Suprapubic skin (tissue), 4 donors: Measurements from ENCODE around the gene TBC1D8. TPM values are rescaled to one million over a fixed set of nuclear protein-coding genes. Genes with fewer than 3 reads are reported as not detected.
"Not testable (repeated sequence)": the region's sequence is repeated elsewhere in the genome, so short reads cannot be mapped to it uniquely, and the experiment has no call there.

Source experiments
- DNase-seq, 2 donors: peaks; one replicate each; pipeline ENCODE4 v3.0.0-alpha.2; 2019; ENCODE audit warnings: low spot score in 2 of 2
- H3K27ac ChIP-seq: fragments of 200-600 bp; sonication (generic); one replicate; pipeline ENCODE4 v1.5.1; 2019
- H3K27me3 ChIP-seq: fragments of 200-600 bp; sonication (generic); one replicate; pipeline ENCODE4 v1.5.1; 2019
- H3K36me3 ChIP-seq: fragments of 200-600 bp; sonication (generic); one replicate; pipeline ENCODE4 v1.5.1; 2019
- H3K4me1 ChIP-seq: fragments of 200-600 bp; sonication (generic); one replicate; pipeline ENCODE4 v1.5.1; 2019
- H3K4me3 ChIP-seq: fragments of 200-600 bp; sonication (generic); one replicate; pipeline ENCODE4 v1.5.1; 2019; ENCODE audit warnings: mild to moderate bottlenecking
- H3K9me3 ChIP-seq: fragments of 200-600 bp; sonication (generic); one replicate; pipeline ENCODE4 v1.5.1; 2019
- CTCF ChIP-seq, 2 donors: fragments of 200-600 bp in 1 of 2; fragments of 450-650 bp in 1 of 2; sonication (generic) in 1 of 2; IDR thresholded peaks; one replicate each; pipeline ENCODE4 v1.5.1; 2016 to 2019; ENCODE audit warnings: antibody characterized with exemption in 2 of 2, mild to moderate bottlenecking in 1 of 2, moderate library complexity in 1 of 2
- EP300 ChIP-seq: sonication (generic); formaldehyde crosslinking; IDR thresholded peaks from one replicate; pipeline ENCODE4 v1.6.1; 2017; ENCODE audit warnings: antibody characterized with exemption
- POLR2A ChIP-seq, 2 donors: fragments of 450-650 bp; IDR thresholded peaks; one replicate each; pipeline ENCODE4 v1.6.1; 2017; ENCODE audit warnings: antibody characterized with exemption in 2 of 2, mild to moderate bottlenecking in 2 of 2, moderate library complexity in 2 of 2
- POLR2AphosphoS5 ChIP-seq, 3 donors: sonication (generic); formaldehyde crosslinking; IDR thresholded peaks; one replicate each; pipeline ENCODE4 v1.6.1; 2017; ENCODE audit warnings: antibody characterized with exemption in 3 of 3
- WGBS: methylation state at CpG from one replicate; pipeline ENCODE4 v1.1.5; 2018; 5-methylcytosine and 5-hydroxymethylcytosine counted together
- total RNA-seq, 4 donors: library from RNA; depleted of rRNA; stranded (reverse); fragments of >200 nt; gene quantifications; one replicate each; pipeline ENCODE4 v1.1.0, GENCODE V29; 2016

The TBC1D8 gene
- total RNA-seq, 4 donors from 2014 or later, result 38.8 to 309 (median 68.3) TPM

GRCh38 chr2:101175991-101176390 is 24.8 kb upstream of the TBC1D8 start:
- Histone ChIP-seq H3K4me3 (no peak overlapping the region), H3K27me3 (no peaks in the 10 kb centered on the region), H3K9me3 (no peaks in the 10 kb centered on the region), H3K27ac (no peak overlapping the region), H3K4me1 (no peaks in the 10 kb centered on the region), H3K36me3 (no peaks in the 10 kb centered on the region)
- TF ChIP-seq EP300 (no peak), POLR2A (IDR thresholded peaks at IDR 0.05) (no peak), POLR2AphosphoS5 (IDR thresholded peaks at IDR 0.05) (no peak), CTCF (IDR thresholded peaks at IDR 0.05) (no peak)
- 74% methylated on average over 3 of the region's 3 CpGs for WGBS
- no peak for DNase-seq

DNA sequence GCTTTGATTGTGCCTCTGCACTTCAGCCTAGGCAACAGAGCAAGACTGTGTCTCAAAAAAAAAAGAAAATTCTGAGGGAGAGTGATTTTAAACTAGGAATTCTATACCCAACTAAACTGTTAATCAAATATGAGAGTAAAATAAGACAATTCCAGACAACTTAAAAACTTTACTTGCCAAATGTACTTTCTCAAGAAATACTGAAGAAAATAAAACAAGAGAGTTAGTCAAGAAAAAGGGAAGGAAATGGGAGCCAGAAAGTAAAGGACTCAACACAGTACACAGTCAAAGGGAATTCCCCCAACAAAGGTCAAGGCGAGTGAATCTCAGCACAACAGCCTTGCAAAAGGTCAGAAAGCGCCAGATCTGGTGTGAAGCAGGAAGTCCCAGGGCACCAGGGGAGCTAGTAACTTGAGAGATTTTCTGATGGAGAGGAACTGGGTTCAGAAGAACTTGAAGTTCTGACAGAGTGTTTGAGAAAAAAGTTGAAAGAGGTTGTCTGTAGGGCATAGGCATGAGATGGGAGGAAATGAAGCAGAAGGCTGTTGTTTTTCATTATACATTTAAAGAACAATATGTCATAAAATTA is 22.6 kb upstream of the TBC1D8 start:
- TF ChIP-seq EP300, result no peak
- no peak for TF ChIP-seq CTCF (IDR thresholded peaks at IDR 0.05)
- TF ChIP-seq POLR2AphosphoS5 (IDR thresholded peaks at IDR 0.05), result no peak
- no peak for TF ChIP-seq POLR2A (IDR thresholded peaks at IDR 0.05)
- Histone ChIP-seq H3K4me3 (no peak overlapping the region), H3K4me1 (no peaks in the 10 kb centered on the region), H3K9me3 (no peaks in the 10 kb centered on the region), H3K27ac (no peak overlapping the region), H3K27me3 (no peaks in the 10 kb centered on the region), H3K36me3 (no peaks in the 10 kb centered on the region)
- no peak for DNase-seq
- WGBS, result 62% methylated on average over 2 of the region's 2 CpGs

DNA sequence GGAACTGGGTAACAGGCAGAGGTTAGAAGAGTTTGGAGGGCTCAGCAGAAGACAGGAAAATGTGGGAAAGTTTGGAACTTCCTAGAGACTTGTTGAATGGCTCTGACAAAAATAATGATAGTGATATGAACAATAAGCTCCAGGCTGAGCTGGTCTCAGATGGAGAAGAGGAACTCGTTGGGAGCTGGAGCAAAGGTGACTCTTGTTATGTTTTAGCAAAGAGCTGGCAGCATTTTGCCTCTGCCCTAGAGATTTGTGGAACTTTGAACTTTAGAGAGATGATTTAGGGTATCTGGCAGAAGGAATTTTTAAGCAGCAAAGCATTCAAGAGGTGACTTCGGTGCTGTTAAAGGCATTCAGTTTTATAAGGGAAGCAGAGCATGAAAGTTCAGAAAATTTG is 18.6 kb upstream of the TBC1D8 start:
- H3K4me1 ChIP-seq, H3K27me3 ChIP-seq, H3K36me3 ChIP-seq, H3K9me3 ChIP-seq, H3K4me3 ChIP-seq, H3K27ac ChIP-seq, DNase-seq: not testable (repeated sequence)
- WGBS, result 67% methylated on average over 2 of the region's 2 CpGs

- no peaks in the 10 kb centered on the region for H3K36me3 ChIP-seq
- no peaks in the 10 kb centered on the region for H3K27me3 ChIP-seq
- H3K27ac ChIP-seq, result no peak overlapping the region
- no peak for DNase-seq
- H3K4me3 ChIP-seq, result no peak overlapping the region
- H3K4me1 ChIP-seq, result no peaks in the 10 kb centered on the region
- TF ChIP-seq EP300 (no peak), CTCF (IDR thresholded peaks at IDR 0.05) (no peak), POLR2AphosphoS5 (IDR thresholded peaks at IDR 0.05) (no peak), POLR2A (IDR thresholded peaks at IDR 0.05) (no peak)
- H3K9me3 ChIP-seq, result no peaks in the 10 kb centered on the region
- 92% methylated on average over 1 of the region's 1 CpG for WGBS
Measured at GRCh38 chr2:101168706-101169105, 17.5 kb upstream of the TBC1D8 start.

DNA sequence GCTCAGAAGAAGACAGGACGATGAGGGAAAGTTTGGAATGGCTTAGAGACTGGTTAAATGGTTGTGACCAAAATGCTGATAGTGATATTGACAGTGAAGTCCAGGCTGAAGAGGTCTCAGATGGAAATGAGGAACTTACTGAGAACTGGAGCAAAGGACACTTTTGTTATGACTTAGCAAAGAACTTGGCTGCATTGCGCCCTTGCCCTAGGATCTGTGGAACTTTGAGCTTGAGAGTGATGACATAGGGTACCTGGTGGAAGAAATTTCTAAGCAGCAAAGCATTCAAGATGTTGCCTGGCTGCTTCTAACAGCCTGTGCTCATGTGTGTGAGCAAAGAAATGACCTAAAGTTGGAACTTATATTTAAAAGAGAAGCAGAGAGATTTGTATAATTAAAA is 16.4 kb upstream of the TBC1D8 start:
- 74% methylated on average over 2 of the region's 2 CpGs for WGBS
- not testable (repeated sequence) for H3K4me3 ChIP-seq, H3K9me3 ChIP-seq, H3K36me3 ChIP-seq, H3K4me1 ChIP-seq, H3K27me3 ChIP-seq, DNase-seq, H3K27ac ChIP-seq

DNA sequence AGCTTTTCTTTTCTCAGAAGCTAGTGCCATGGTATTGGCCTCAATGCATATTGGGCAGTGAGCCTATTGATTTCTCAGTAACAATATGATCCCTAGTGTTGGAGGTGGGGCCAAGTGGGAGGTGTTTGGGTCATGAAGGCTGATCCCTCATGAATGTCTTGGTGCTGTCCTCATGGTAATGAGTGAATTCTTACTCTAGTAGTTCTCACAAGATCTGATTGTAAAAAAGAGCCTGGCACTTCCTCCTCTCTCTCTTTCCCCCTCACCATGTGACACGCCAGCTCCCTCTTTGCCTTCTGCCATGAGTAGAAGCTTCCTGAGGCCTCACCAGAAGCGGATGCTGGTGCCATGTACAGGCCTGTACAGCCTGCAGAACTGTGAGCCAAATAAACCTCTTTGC is 12.8 kb upstream of the TBC1D8 start:
- H3K4me1 ChIP-seq, result no peaks in the 10 kb centered on the region
- H3K9me3 ChIP-seq, result no peaks in the 10 kb centered on the region
- TF ChIP-seq POLR2AphosphoS5 (IDR thresholded peaks at IDR 0.05), result no peak
- no peak for TF ChIP-seq CTCF (IDR thresholded peaks at IDR 0.05)
- no peak for TF ChIP-seq POLR2A (IDR thresholded peaks at IDR 0.05)
- no peak for TF ChIP-seq EP300
- H3K27me3 ChIP-seq, result no peaks in the 10 kb centered on the region
- no peak for DNase-seq
- 92% methylated on average over 2 of the region's 2 CpGs for WGBS
- no peaks in the 10 kb centered on the region for H3K36me3 ChIP-seq
- H3K4me3 ChIP-seq, result no peak overlapping the region
- H3K27ac ChIP-seq, result no peak overlapping the region
